GM12873 (cell line): Measurements from ENCODE around the gene GMPR.
A peak's percentile ranks its signal among the peaks of the same experiment; 100 is the strongest.

Experiments
- TF ChIP-seq, protein P1 (sequence below): IDR thresholded peaks from 2 replicates; pipeline ENCODE4 v1.5.1; 2012; ENCODE audit warnings: low read depth, mild to moderate bottlenecking, moderate library complexity, low read length, control low read depth; ENCODE audit not compliant: insufficient read depth; ENCODE audit errors: missing control alignments

Gene GMPR

DNA sequence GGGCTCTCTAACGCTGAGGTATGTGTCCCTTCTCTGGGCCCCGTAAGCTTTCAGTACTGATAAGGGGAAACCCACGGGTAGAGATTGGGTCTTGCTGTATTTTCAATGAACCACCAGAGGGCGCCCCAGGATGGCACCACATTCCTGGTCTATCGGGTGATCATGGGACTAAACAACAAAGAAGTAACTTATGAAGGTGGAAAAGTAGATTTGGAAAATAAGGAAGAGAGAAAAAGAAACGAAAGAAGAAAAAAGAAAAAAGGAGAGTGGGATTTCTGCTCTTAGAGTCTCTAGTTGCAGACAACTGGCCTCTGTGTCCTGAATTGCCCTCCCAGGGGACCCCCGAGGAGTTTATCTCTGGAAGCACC is 93.8 kb downstream of the GMPR start:
- TF ChIP-seq, protein P1, sequence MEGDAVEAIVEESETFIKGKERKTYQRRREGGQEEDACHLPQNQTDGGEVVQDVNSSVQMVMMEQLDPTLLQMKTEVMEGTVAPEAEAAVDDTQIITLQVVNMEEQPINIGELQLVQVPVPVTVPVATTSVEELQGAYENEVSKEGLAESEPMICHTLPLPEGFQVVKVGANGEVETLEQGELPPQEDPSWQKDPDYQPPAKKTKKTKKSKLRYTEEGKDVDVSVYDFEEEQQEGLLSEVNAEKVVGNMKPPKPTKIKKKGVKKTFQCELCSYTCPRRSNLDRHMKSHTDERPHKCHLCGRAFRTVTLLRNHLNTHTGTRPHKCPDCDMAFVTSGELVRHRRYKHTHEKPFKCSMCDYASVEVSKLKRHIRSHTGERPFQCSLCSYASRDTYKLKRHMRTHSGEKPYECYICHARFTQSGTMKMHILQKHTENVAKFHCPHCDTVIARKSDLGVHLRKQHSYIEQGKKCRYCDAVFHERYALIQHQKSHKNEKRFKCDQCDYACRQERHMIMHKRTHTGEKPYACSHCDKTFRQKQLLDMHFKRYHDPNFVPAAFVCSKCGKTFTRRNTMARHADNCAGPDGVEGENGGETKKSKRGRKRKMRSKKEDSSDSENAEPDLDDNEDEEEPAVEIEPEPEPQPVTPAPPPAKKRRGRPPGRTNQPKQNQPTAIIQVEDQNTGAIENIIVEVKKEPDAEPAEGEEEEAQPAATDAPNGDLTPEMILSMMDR, result peak; percentile 83

DNA sequence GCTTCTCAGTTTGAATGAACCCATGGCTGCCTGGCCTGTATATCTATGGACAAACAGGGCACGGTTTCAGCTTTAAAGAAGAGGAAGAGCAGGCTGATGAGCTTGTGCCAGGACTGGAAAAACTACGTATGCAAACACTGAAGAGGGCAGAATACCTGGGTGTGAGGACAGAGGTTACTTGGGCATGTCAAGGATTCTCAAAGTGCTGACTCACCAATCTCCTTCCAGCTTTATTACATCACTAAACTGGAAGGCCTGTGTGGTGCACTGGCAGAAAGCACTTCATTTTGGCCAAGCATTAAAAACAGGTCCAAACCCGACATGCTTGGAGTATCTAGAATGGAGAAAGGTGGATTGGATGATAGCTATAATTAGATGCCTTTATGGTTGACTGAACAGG is 95.2 kb downstream of the GMPR start:
- TF ChIP-seq, protein P1, result no peak

DNA sequence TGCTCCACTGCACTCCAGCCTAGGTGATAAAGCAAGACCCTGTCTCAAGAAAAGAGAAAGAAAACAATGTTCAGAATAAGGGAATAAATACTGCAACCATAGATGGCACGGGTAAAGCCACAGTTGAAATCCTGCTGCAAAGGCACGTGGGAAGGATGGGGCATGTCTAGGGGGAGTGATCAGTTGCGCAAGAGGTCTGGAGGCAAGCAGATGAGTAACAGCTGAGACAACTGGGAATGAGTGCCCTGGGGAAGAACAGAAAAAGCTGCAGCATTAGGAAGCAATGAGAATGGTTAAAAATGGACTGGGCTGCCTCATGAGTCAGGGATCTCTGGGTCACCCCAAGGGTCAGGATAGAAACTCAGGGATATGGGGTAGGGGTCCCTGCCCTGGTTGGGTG is 96.3 kb downstream of the GMPR start:
- TF ChIP-seq, protein P1, result no peak

DNA sequence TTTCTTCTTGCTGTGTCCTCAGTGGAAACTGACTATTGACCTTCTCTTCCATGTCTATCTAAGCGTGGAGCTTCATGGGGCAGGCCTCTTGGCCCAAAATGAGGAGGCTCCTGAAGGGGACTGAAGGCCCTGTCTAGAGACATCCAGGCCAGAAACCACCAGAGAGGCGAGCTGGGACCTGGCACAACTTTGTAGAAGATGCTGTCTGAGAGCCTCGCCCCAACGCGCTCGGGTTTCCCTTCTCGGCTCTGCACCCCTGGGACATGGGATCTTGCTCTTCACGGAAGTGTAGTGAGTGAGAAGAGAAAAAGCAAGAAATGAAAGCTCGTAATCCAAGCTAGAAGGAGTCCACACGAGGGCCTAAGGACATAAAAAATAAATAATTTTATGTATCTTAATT is 96.8 kb downstream of the GMPR start:
- TF ChIP-seq, protein P1, result no peak

DNA sequence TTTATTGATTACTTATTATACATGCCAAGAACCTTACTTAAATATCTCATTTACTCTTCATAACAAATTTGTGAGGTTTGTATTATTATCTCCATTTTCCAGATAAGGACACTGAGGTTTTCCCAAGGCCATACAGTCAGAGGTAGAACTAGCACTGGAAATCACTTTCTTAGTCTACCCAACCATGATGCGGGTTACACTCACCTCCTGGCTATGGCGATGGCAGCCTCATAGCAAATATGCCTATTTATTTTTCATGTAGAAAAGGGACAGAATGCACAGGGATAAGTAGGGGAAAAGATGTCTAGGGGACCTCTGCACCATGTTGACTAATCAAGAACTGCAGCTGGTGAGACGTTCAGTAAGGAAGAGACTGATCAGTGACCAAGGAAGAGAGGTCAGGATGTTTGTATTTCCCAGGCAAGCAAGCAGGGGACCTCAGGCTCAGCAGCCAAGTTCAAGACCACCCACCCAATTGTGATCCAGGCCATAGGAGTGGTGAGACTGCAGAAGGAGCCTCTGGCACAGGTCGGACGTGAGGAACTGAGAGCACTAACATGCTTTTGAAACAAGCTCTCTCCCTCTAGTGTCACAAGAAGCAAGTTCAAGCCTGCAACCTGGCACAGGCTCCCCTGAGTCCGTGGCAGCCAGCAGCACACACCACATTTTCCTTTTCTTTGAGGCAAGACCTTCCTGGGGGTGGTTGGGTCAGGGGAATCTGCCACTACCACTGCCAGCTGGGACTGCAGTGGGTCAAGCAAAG is 97.8 kb downstream of the GMPR start:
- TF ChIP-seq, protein P1, result peak; percentile 33

DNA sequence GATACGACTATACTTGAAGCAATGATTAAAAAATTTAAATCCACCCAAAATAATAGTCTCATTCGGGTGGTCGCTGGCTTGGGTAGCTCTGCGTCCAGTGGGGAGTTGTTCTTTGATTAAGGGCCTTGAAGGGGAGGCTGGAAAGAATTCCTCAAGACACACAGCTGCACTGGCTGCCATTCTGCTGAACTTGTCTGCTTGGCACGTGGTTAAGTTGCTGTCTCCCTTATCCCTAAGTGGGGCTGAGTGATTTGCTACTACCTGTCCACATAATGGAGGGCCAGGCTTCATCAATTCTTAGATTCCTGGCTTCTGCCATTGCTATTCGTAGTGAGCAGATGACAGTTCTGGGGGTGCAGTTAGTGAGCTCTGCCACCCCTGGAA is 98.5 kb downstream of the GMPR start:
- TF ChIP-seq, protein P1, result no peak

DNA sequence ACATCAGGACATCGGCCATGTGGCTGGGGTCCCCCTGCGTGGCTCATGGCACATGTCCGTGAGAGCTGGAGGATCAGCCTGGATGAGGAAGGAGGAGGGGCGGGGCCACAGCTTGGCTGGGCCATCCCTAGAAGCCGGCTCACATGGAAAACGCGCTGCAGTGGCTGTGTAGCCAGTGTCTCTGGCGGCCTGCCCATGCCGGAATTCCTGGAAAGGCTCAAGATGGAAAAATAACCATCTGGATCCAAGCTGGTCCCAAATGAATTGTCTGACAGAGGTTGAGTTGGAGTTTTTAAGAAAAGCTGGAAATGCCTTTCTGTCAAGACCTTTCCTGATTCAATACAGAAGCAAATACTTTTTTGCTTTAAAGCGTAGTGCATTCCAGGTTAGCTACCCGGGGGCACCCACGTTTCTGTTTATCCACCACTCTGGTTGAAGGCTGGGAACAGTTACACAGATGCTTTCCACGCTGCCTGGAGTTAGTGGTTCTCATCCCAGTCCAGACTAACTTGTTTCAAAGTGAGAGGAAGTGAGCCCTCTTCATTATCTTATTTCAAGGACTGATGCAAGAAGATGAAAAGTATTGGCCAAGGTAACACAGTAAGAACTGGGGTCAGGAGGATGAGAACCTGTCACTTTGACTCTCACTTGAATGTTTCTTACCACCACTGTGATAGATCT is 99.0 kb downstream of the GMPR start:
- TF ChIP-seq, protein P1, result no peak
